Measurements from ENCODE around the gene PTX3. TPM values are rescaled to one million over a fixed set of nuclear protein-coding genes. Genes with fewer than 3 reads are reported as not detected.

PTX3 gene
- 0.20 TPM for total RNA-seq
- polyA plus RNA-seq, result not detected

GRCh38 chr3:157436583-157437291 lies at the start of gene PTX3:
Gene PTX3, plus strand, starts transcription at chr3:157436850. Its CDS starts 84 bp downstream, at chr3:157436934.
- Mint-ChIP-seq H3K4me3 (peak within 1 kb of the TSS in 1 of 4 donors; percentile 10), H3K36me3 (peaks cover 3% of the 10 kb centered on the region), H3K9me3 (peaks cover 0 to 2% (median 0%) of the 10 kb centered on the region in 7 donors), H3K27me3 (peaks cover 44% of the 10 kb centered on the region), H3K27ac (no peak within 1 kb of the TSS), H3K4me1 (peaks cover 0 to 6% (median 0%) of the 10 kb centered on the region in 4 donors)
- no peak within 1 kb of the TSS for H3K4me3 ChIP-seq (ENCODE audit: low read depth, low read length)
- H3K27me3 ChIP-seq (ENCODE audit: control insufficient read depth, insufficient read depth, low read length), result peaks cover 13% of the 10 kb centered on the region
- no peaks in the 10 kb centered on the region for H3K4me1 ChIP-seq (ENCODE audit: control insufficient read depth, insufficient read depth, low read length, poor library complexity, severe bottlenecking)
- DNase-seq (peak in 1 of 3 donors; percentile 1), ATAC-seq (ENCODE audit: low read depth in 2 of 2) (peak in 1 of 2 donors; percentile 18)
- no peaks in the 10 kb centered on the region for H3K36me3 ChIP-seq (ENCODE audit: control insufficient read depth, insufficient read depth, low read length)
- no peak within 1 kb of the TSS for H3K27ac ChIP-seq (ENCODE audit: insufficient read depth, low read length, poor library complexity, severe bottlenecking)
- H3K9me3 ChIP-seq (ENCODE audit: control insufficient read depth in 2 of 2, low read length in 2 of 2), result no peaks in the 10 kb centered on the region

- Mint-ChIP-seq H3K27ac (no peak overlapping the region), H3K27me3 (no peaks in the 10 kb centered on the region), H3K4me1 (no peaks in the 10 kb centered on the region), H3K9me3 (peaks cover 0 to 4% (median 0%) of the 10 kb centered on the region in 7 donors), H3K36me3 (no peaks in the 10 kb centered on the region), H3K4me3 (no peak overlapping the region)
- no peaks in the 10 kb centered on the region for H3K27me3 ChIP-seq (ENCODE audit: control insufficient read depth, insufficient read depth, low read length)
- no peaks in the 10 kb centered on the region for H3K4me1 ChIP-seq (ENCODE audit: control insufficient read depth, insufficient read depth, low read length, poor library complexity, severe bottlenecking)
- H3K9me3 ChIP-seq (ENCODE audit: control insufficient read depth in 2 of 2, low read length in 2 of 2), result no peaks in the 10 kb centered on the region
- H3K4me3 ChIP-seq (ENCODE audit: low read depth, low read length), result no peak overlapping the region
- H3K27ac ChIP-seq (ENCODE audit: insufficient read depth, low read length, poor library complexity, severe bottlenecking), result no peak overlapping the region
- no peak for DNase-seq
- H3K36me3 ChIP-seq (ENCODE audit: control insufficient read depth, insufficient read depth, low read length), result no peaks in the 10 kb centered on the region
- ATAC-seq (ENCODE audit: low read depth in 2 of 2), result no peak
Observed at GRCh38 chr3:157387708-157388435, 48.8 kb upstream of the PTX3 start.

- H3K27me3 Mint-ChIP-seq, result no peaks in the 10 kb centered on the region
- Histone ChIP-seq H3K9me3 (ENCODE audit: control insufficient read depth in 2 of 2, low read length in 2 of 2) (no peaks in the 10 kb centered on the region), H3K27ac (ENCODE audit: insufficient read depth, low read length, poor library complexity, severe bottlenecking) (no peak overlapping the region), H3K36me3 (ENCODE audit: control insufficient read depth, insufficient read depth, low read length) (no peaks in the 10 kb centered on the region), H3K4me1 (ENCODE audit: control insufficient read depth, insufficient read depth, low read length, poor library complexity, severe bottlenecking) (no peaks in the 10 kb centered on the region), H3K27me3 (ENCODE audit: control insufficient read depth, insufficient read depth, low read length) (no peaks in the 10 kb centered on the region), H3K4me3 (ENCODE audit: low read depth, low read length) (no peak overlapping the region)
- no peaks in the 10 kb centered on the region for H3K4me1 Mint-ChIP-seq
- no peak overlapping the region for H3K4me3 Mint-ChIP-seq
- H3K9me3 Mint-ChIP-seq, result peaks cover 0 to 4% (median 0%) of the 10 kb centered on the region in 7 donors
- H3K36me3 Mint-ChIP-seq, result no peaks in the 10 kb centered on the region
- ATAC-seq (ENCODE audit: low read depth in 2 of 2), result no peak
- DNase-seq, result no peak
- no peak overlapping the region for H3K27ac Mint-ChIP-seq
Observed at GRCh38 chr3:157388976-157389375, 47.7 kb upstream of the PTX3 start.

GRCh38 chr3:157390713-157391515 lies 45.7 kb upstream of the PTX3 start:
- Histone ChIP-seq H3K27me3 (ENCODE audit: control insufficient read depth, insufficient read depth, low read length) (no peaks in the 10 kb centered on the region), H3K4me3 (ENCODE audit: low read depth, low read length) (no peak overlapping the region), H3K27ac (ENCODE audit: insufficient read depth, low read length, poor library complexity, severe bottlenecking) (no peak overlapping the region), H3K36me3 (ENCODE audit: control insufficient read depth, insufficient read depth, low read length) (no peaks in the 10 kb centered on the region), H3K9me3 (ENCODE audit: control insufficient read depth in 2 of 2, low read length in 2 of 2) (no peaks in the 10 kb centered on the region), H3K4me1 (ENCODE audit: control insufficient read depth, insufficient read depth, low read length, poor library complexity, severe bottlenecking) (no peaks in the 10 kb centered on the region)
- H3K27ac Mint-ChIP-seq, result no peak overlapping the region
- no peak overlapping the region for H3K4me3 Mint-ChIP-seq
- no peak for DNase-seq
- H3K9me3 Mint-ChIP-seq, result peaks cover 0 to 4% (median 0%) of the 10 kb centered on the region in 7 donors
- no peaks in the 10 kb centered on the region for H3K27me3 Mint-ChIP-seq
- H3K4me1 Mint-ChIP-seq, result no peaks in the 10 kb centered on the region
- no peaks in the 10 kb centered on the region for H3K36me3 Mint-ChIP-seq
- no peak for ATAC-seq (ENCODE audit: low read depth in 2 of 2)

- H3K36me3 Mint-ChIP-seq, result no peaks in the 10 kb centered on the region
- Histone ChIP-seq H3K4me3 (ENCODE audit: low read depth, low read length) (no peak overlapping the region), H3K36me3 (ENCODE audit: control insufficient read depth, insufficient read depth, low read length) (no peaks in the 10 kb centered on the region), H3K4me1 (ENCODE audit: control insufficient read depth, insufficient read depth, low read length, poor library complexity, severe bottlenecking) (no peaks in the 10 kb centered on the region), H3K27me3 (ENCODE audit: control insufficient read depth, insufficient read depth, low read length) (no peaks in the 10 kb centered on the region), H3K9me3 (ENCODE audit: control insufficient read depth in 2 of 2, low read length in 2 of 2) (no peaks in the 10 kb centered on the region), H3K27ac (ENCODE audit: insufficient read depth, low read length, poor library complexity, severe bottlenecking) (no peak overlapping the region)
- H3K9me3 Mint-ChIP-seq, result peaks cover 0 to 4% (median 0%) of the 10 kb centered on the region in 7 donors
- no peak overlapping the region for H3K27ac Mint-ChIP-seq
- no peaks in the 10 kb centered on the region for H3K4me1 Mint-ChIP-seq
- ATAC-seq (ENCODE audit: low read depth in 2 of 2) (no peak), DNase-seq (no peak)
- H3K4me3 Mint-ChIP-seq, result no peak overlapping the region
- H3K27me3 Mint-ChIP-seq, result no peaks in the 10 kb centered on the region
Observed at GRCh38 chr3:157392104-157392503, 44.5 kb upstream of the PTX3 start.

GRCh38 chr3:157393113-157393512 lies 43.5 kb upstream of the PTX3 start:
- no peak overlapping the region for H3K4me3 Mint-ChIP-seq
- Histone ChIP-seq H3K27me3 (ENCODE audit: control insufficient read depth, insufficient read depth, low read length) (no peaks in the 10 kb centered on the region), H3K9me3 (ENCODE audit: control insufficient read depth in 2 of 2, low read length in 2 of 2) (no peaks in the 10 kb centered on the region), H3K4me1 (ENCODE audit: control insufficient read depth, insufficient read depth, low read length, poor library complexity, severe bottlenecking) (no peaks in the 10 kb centered on the region), H3K4me3 (ENCODE audit: low read depth, low read length) (no peak overlapping the region), H3K36me3 (ENCODE audit: control insufficient read depth, insufficient read depth, low read length) (no peaks in the 10 kb centered on the region), H3K27ac (ENCODE audit: insufficient read depth, low read length, poor library complexity, severe bottlenecking) (no peak overlapping the region)
- H3K9me3 Mint-ChIP-seq, result peaks cover 0 to 5% (median 0%) of the 10 kb centered on the region in 7 donors
- ATAC-seq (ENCODE audit: low read depth in 2 of 2) (no peak), DNase-seq (no peak)
- no peak overlapping the region for H3K27ac Mint-ChIP-seq
- no peaks in the 10 kb centered on the region for H3K27me3 Mint-ChIP-seq
- no peaks in the 10 kb centered on the region for H3K4me1 Mint-ChIP-seq
- no peaks in the 10 kb centered on the region for H3K36me3 Mint-ChIP-seq

GRCh38 chr3:157394411-157394810 lies 42.2 kb upstream of the PTX3 start:
- no peaks in the 10 kb centered on the region for H3K9me3 ChIP-seq (ENCODE audit: control insufficient read depth in 2 of 2, low read length in 2 of 2)
- H3K4me3 Mint-ChIP-seq, result no peak overlapping the region
- H3K4me1 Mint-ChIP-seq, result no peaks in the 10 kb centered on the region
- no peak overlapping the region for H3K27ac ChIP-seq (ENCODE audit: insufficient read depth, low read length, poor library complexity, severe bottlenecking)
- H3K27me3 ChIP-seq (ENCODE audit: control insufficient read depth, insufficient read depth, low read length), result no peaks in the 10 kb centered on the region
- no peak for DNase-seq
- no peak overlapping the region for H3K27ac Mint-ChIP-seq
- H3K4me1 ChIP-seq (ENCODE audit: control insufficient read depth, insufficient read depth, low read length, poor library complexity, severe bottlenecking), result no peaks in the 10 kb centered on the region
- no peaks in the 10 kb centered on the region for H3K36me3 Mint-ChIP-seq
- ATAC-seq (ENCODE audit: low read depth in 2 of 2), result no peak
- H3K4me3 ChIP-seq (ENCODE audit: low read depth, low read length), result no peak overlapping the region
- no peaks in the 10 kb centered on the region for H3K36me3 ChIP-seq (ENCODE audit: control insufficient read depth, insufficient read depth, low read length)
- peaks cover 0 to 5% (median 0%) of the 10 kb centered on the region in 7 donors for H3K9me3 Mint-ChIP-seq
- H3K27me3 Mint-ChIP-seq, result no peaks in the 10 kb centered on the region
